SK-N-SH treated with all-trans-retinoic acid at 6 μM for 48 hours (cell line): Measurements from ENCODE around the gene TTC39A.

Source experiments
- ATAC-seq: fragments of 200-7000 bp; cut with Tn5 transposase; 3 replicates; pipeline ENCODE4 v1.9.1; 2020; ENCODE audit warnings: mild to moderate bottlenecking, moderate library complexity
- ARNTL ChIP-seq: fragments of 450-650 bp; formaldehyde crosslinking; IDR thresholded peaks from 2 replicates; pipeline ENCODE4 v1.5.0; 2020; ENCODE audit warnings: low read depth, mild to moderate bottlenecking, moderate library complexity, borderline replicate concordance
- BACH2 ChIP-seq: fragments of 250-450 bp; sonication (Bioruptor Pico); IDR thresholded peaks from 2 replicates; pipeline ENCODE4 v1.9.0; 2021; ENCODE audit warnings: mild to moderate bottlenecking, borderline replicate concordance
- CSDC2 ChIP-seq: fragments of 250-450 bp; sonication (Bioruptor Pico); IDR thresholded peaks from 2 replicates; pipeline ENCODE4 v1.5.0; 2020; ENCODE audit warnings: mild to moderate bottlenecking, moderate library complexity
- ESRRG ChIP-seq: fragments of 250-450 bp; sonication (Bioruptor Pico); IDR thresholded peaks from 2 replicates; pipeline ENCODE4 v1.6.1; 2021; ENCODE audit warnings: mild to moderate bottlenecking
- GLIS3 ChIP-seq: fragments of 250-450 bp; sonication (Bioruptor Pico); IDR thresholded peaks from 2 replicates; pipeline ENCODE4 v1.5.0; 2020; ENCODE audit warnings: mild to moderate bottlenecking, moderate library complexity
- ISL1 ChIP-seq: fragments of 250-450 bp; sonication (Bioruptor Pico); IDR thresholded peaks from 2 replicates; pipeline ENCODE4 v2.1.2; 2022; ENCODE audit warnings: mild to moderate bottlenecking, moderate library complexity
- OSR1 ChIP-seq: fragments of 250-450 bp; sonication (Bioruptor Pico); IDR thresholded peaks from 2 replicates; pipeline ENCODE4 v1.8.0; 2022; ENCODE audit warnings: moderate library complexity, mild to moderate bottlenecking, inconsistent platforms
- PPARA ChIP-seq: fragments of 250-450 bp; sonication (Bioruptor Pico); IDR thresholded peaks from 2 replicates; pipeline ENCODE4 v1.5.0; 2020; ENCODE audit warnings: mild to moderate bottlenecking, borderline replicate concordance
- RARB ChIP-seq: fragments of 250-450 bp; sonication (Bioruptor Pico); IDR thresholded peaks from 2 replicates; pipeline ENCODE4 v1.8.0; 2021; ENCODE audit warnings: mild to moderate bottlenecking, moderate library complexity
- SNAI2 ChIP-seq: fragments of 250-450 bp; sonication (Bioruptor Pico); IDR thresholded peaks from 2 replicates; pipeline ENCODE4 v1.5.0; 2020; ENCODE audit warnings: mild to moderate bottlenecking, moderate library complexity
- TOX ChIP-seq: fragments of 250-450 bp; sonication (Bioruptor Pico); IDR thresholded peaks from 2 replicates; pipeline ENCODE4 v1.8.0; 2021; ENCODE audit warnings: mild to moderate bottlenecking, moderate library complexity, borderline replicate concordance
- ZC3H10 ChIP-seq: fragments of 250-450 bp; sonication (Bioruptor Pico); IDR thresholded peaks from 2 replicates; pipeline ENCODE4 v1.5.1; 2021; ENCODE audit warnings: mild to moderate bottlenecking, moderate library complexity
- ZFP3 ChIP-seq: fragments of 250-450 bp; sonication (Bioruptor Pico); IDR thresholded peaks from 2 replicates; pipeline ENCODE4 v1.5.0; 2020; ENCODE audit warnings: mild to moderate bottlenecking, moderate library complexity
- ZFP30 ChIP-seq: fragments of 450-650 bp; formaldehyde crosslinking; IDR thresholded peaks from 2 replicates; pipeline ENCODE4 v1.5.0; 2022; ENCODE audit warnings: mild to moderate bottlenecking, moderate library complexity
- ZNF565 ChIP-seq: fragments of 450-650 bp; formaldehyde crosslinking; conservative IDR thresholded peaks from 2 replicates; pipeline ENCODE4 v1.5.0; 2020; ENCODE audit warnings: low read depth, mild to moderate bottlenecking, moderate library complexity
- ZNF70 ChIP-seq: fragments of 450-650 bp; formaldehyde crosslinking; IDR thresholded peaks from 2 replicates; pipeline ENCODE4 v1.5.0; 2020; ENCODE audit warnings: mild to moderate bottlenecking, moderate library complexity
- ZNF8 ChIP-seq: fragments of 450-650 bp; formaldehyde crosslinking; IDR thresholded peaks from 2 replicates; pipeline ENCODE4 v1.5.0; 2020; ENCODE audit warnings: mild to moderate bottlenecking, moderate library complexity
- TF ChIP-seq, protein P1 (sequence below): fragments of 250-450 bp; sonication (Bioruptor Pico); IDR thresholded peaks from 2 replicates; pipeline ENCODE4 v1.5.1; 2020; ENCODE audit warnings: low read depth, mild to moderate bottlenecking, moderate library complexity
- TF ChIP-seq, protein P2 (sequence below): fragments of 250-450 bp; sonication (Bioruptor Pico); IDR thresholded peaks from 2 replicates; pipeline ENCODE4 v1.8.0; 2021; ENCODE audit warnings: low read depth, mild to moderate bottlenecking, moderate library complexity, borderline replicate concordance
- TF ChIP-seq, protein P3 (sequence below): fragments of 250-450 bp; sonication (Bioruptor Pico); IDR thresholded peaks from 2 replicates; pipeline ENCODE4 v1.8.0; 2020; ENCODE audit warnings: mild to moderate bottlenecking, moderate library complexity, borderline replicate concordance
- TF ChIP-seq, protein P4 (sequence below): fragments of 250-450 bp; sonication (Bioruptor Pico); IDR thresholded peaks from 2 replicates; pipeline ENCODE4 v1.5.0; 2020; ENCODE audit warnings: mild to moderate bottlenecking, moderate library complexity
- TF ChIP-seq, protein P5 (sequence below): fragments of 250-450 bp; sonication (Bioruptor Pico); IDR thresholded peaks from 2 replicates; pipeline ENCODE4 v1.5.1; 2021; ENCODE audit warnings: mild to moderate bottlenecking, moderate library complexity

Gene TTC39A

DNA sequence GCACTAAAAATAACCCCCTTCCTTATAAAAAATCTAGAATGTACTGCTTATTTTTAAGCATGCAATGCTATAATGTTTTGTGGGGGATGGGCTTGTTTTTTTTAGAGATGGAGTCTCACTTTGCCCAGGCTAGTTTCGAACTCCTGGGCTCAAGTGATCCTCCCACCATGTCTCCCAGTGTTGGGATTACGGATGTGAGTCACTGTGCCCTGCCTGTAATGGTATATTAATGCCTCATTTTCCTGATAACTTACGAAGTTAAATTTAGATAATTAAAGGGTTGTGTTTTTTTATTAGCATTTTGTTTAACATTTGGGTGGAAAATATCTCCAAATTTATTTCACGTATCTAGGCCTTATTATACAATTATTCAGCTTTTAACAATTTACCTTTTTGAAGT, 87.8 kb downstream of the TTC39A start (continued):
- TF ChIP-seq, protein P1, sequence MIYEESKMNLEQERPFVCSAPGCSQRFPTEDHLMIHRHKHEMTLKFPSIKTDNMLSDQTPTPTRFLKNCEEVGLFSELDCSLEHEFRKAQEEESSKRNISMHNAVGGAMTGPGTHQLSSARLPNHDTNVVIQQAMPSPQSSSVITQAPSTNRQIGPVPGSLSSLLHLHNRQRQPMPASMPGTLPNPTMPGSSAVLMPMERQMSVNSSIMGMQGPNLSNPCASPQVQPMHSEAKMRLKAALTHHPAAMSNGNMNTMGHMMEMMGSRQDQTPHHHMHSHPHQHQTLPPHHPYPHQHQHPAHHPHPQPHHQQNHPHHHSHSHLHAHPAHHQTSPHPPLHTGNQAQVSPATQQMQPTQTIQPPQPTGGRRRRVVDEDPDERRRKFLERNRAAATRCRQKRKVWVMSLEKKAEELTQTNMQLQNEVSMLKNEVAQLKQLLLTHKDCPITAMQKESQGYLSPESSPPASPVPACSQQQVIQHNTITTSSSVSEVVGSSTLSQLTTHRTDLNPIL (CRISPR knock-in tag): no peak
- TF ChIP-seq ZNF70 (no peak), ARNTL (CRISPR knock-in tag) (no peak), ZNF8 (CRISPR knock-in tag) (no peak), BACH2 (no peak)
- TF ChIP-seq, protein P2, sequence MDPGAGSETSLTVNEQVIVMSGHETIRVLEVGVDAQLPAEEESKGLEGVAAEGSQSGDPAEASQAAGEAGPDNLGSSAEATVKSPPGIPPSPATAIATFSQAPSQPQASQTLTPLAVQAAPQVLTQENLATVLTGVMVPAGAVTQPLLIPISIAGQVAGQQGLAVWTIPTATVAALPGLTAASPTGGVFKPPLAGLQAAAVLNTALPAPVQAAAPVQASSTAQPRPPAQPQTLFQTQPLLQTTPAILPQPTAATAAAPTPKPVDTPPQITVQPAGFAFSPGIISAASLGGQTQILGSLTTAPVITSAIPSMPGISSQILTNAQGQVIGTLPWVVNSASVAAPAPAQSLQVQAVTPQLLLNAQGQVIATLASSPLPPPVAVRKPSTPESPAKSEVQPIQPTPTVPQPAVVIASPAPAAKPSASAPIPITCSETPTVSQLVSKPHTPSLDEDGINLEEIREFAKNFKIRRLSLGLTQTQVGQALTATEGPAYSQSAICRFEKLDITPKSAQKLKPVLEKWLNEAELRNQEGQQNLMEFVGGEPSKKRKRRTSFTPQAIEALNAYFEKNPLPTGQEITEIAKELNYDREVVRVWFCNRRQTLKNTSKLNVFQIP (CRISPR knock-in tag): no peak

DNA sequence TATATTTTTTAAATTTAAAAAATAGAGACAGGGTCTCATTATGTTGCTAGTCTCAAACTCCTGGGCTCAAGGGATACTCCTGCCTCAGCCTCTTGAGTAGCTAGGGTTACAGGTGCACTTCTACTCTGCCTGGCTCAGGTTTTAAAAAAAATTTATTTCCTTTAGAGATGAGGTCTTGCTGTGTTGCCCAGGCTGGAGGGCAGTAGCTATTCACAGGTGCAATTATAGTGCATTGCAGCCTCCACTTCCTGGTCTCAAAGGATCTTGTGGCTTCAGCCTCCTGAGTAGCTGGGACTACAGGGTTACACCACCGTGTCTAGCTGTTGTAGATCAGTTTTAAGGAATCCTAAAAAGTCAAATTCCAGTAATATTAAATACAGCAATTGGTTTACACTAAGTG, 89.2 kb downstream of the TTC39A start:
- TF ChIP-seq SNAI2 (CRISPR knock-in tag) (no peak), GLIS3 (CRISPR knock-in tag) (no peak), ARNTL (CRISPR knock-in tag) (no peak), ESRRG (CRISPR knock-in tag) (no peak), RARB (no peak), ZFP3 (CRISPR knock-in tag) (no peak), ZFP30 (CRISPR knock-in tag) (no peak), ZC3H10 (CRISPR knock-in tag) (no peak)
- TF ChIP-seq, protein P1 (CRISPR knock-in tag): no peak
- TF ChIP-seq, protein P3, sequence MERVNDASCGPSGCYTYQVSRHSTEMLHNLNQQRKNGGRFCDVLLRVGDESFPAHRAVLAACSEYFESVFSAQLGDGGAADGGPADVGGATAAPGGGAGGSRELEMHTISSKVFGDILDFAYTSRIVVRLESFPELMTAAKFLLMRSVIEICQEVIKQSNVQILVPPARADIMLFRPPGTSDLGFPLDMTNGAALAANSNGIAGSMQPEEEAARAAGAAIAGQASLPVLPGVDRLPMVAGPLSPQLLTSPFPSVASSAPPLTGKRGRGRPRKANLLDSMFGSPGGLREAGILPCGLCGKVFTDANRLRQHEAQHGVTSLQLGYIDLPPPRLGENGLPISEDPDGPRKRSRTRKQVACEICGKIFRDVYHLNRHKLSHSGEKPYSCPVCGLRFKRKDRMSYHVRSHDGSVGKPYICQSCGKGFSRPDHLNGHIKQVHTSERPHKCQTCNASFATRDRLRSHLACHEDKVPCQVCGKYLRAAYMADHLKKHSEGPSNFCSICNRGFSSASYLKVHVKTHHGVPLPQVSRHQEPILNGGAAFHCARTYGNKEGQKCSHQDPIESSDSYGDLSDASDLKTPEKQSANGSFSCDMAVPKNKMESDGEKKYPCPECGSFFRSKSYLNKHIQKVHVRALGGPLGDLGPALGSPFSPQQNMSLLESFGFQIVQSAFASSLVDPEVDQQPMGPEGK (CRISPR knock-in tag): no peak
- ATAC-seq: no peak

DNA sequence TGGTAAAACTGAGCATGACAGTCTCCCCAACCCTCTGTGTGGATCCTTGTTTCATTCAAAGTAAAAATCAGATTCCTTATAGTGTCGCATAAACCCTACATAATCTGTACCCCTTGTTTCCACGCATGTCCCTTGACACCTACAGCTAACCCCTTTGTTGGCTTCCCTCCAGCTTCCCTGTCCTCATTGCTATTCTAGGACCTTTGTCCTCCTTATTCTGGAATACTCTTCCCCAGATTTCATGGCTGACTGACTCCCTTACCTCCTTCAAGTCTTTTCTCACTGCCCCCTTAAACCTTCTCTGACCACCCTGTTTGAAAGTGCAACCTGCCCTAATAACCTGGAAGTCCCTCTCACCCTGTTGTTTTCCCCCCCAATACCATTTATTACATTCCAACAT, 90.3 kb downstream of the TTC39A start:
- TF ChIP-seq, protein P4, sequence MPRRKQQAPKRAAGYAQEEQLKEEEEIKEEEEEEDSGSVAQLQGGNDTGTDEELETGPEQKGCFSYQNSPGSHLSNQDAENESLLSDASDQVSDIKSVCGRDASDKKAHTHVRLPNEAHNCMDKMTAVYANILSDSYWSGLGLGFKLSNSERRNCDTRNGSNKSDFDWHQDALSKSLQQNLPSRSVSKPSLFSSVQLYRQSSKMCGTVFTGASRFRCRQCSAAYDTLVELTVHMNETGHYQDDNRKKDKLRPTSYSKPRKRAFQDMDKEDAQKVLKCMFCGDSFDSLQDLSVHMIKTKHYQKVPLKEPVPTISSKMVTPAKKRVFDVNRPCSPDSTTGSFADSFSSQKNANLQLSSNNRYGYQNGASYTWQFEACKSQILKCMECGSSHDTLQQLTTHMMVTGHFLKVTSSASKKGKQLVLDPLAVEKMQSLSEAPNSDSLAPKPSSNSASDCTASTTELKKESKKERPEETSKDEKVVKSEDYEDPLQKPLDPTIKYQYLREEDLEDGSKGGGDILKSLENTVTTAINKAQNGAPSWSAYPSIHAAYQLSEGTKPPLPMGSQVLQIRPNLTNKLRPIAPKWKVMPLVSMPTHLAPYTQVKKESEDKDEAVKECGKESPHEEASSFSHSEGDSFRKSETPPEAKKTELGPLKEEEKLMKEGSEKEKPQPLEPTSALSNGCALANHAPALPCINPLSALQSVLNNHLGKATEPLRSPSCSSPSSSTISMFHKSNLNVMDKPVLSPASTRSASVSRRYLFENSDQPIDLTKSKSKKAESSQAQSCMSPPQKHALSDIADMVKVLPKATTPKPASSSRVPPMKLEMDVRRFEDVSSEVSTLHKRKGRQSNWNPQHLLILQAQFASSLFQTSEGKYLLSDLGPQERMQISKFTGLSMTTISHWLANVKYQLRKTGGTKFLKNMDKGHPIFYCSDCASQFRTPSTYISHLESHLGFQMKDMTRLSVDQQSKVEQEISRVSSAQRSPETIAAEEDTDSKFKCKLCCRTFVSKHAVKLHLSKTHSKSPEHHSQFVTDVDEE (CRISPR knock-in tag): no peak
- no peak for TF ChIP-seq CSDC2 (CRISPR knock-in tag)
- TF ChIP-seq, protein P2 (CRISPR knock-in tag): no peak
- TF ChIP-seq ISL1 (CRISPR knock-in tag): no peak
- no peak for TF ChIP-seq RARB
- no peak for TF ChIP-seq OSR1 (CRISPR knock-in tag)
- TF ChIP-seq TOX (CRISPR knock-in tag): no peak
- TF ChIP-seq ESRRG (CRISPR knock-in tag): no peak
- no peak for TF ChIP-seq ZNF565 (CRISPR knock-in tag)
- no peak for TF ChIP-seq SNAI2 (CRISPR knock-in tag)
- no peak for TF ChIP-seq PPARA (CRISPR knock-in tag)
- TF ChIP-seq, protein P5, sequence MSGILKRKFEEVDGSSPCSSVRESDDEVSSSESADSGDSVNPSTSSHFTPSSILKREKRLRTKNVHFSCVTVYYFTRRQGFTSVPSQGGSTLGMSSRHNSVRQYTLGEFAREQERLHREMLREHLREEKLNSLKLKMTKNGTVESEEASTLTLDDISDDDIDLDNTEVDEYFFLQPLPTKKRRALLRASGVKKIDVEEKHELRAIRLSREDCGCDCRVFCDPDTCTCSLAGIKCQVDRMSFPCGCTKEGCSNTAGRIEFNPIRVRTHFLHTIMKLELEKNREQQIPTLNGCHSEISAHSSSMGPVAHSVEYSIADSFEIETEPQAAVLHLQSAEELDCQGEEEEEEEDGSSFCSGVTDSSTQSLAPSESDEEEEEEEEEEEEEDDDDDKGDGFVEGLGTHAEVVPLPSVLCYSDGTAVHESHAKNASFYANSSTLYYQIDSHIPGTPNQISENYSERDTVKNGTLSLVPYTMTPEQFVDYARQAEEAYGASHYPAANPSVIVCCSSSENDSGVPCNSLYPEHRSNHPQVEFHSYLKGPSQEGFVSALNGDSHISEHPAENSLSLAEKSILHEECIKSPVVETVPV (CRISPR knock-in tag): no peak
- TF ChIP-seq, protein P1 (CRISPR knock-in tag): no peak
- no peak for TF ChIP-seq BACH2
- no peak for TF ChIP-seq ZC3H10 (CRISPR knock-in tag)
- no peak for TF ChIP-seq ZNF8 (CRISPR knock-in tag)
- TF ChIP-seq ZFP30 (CRISPR knock-in tag): no peak
- TF ChIP-seq, all 23 proteins: peak for 0
- ATAC-seq: no peak
